Measurements from ENCODE around the gene TAF1B.

Gene TAF1B

DNA sequence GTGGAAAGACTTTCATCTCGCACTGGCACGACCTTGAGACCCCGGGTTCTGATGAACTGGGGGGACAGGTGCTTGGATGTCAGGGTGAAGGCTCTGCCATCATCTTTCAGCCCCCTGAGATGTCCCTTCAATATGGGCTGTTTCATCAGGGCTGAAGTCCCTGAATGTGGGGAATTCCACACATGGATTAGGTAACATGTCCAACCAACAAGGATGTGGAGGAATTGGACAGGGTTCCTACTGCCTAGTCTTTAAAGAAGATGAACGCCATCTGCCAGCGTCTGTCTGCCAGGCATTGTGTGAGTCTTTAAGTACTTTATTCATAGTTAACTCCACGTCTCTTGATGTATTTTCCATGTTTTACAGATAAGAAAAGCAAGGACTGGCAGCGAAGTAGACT lies 102.3 kb downstream of the TAF1B start:
- no peak for DNase-seq

DNA sequence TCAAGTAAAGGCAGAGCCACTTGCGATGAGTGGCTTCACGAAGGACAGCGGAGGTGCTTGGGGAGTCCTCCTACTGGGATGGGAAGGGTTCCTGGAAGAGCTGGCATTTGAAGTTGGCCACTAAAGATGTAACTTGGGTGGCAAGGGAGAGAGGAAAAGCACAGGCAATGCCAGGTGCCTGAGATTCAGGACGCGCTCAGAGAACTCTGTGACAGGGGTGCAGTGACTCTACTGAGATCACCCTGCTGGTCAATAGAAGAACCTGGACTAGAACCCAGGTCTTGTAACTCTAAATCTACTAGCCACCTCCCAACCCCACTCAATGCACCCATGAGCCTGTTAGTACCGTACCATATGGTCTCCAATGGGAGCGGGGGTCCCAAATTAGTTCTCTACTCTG lies 102.8 kb downstream of the TAF1B start:
- no peak for DNase-seq

GRCh38 chr2:9946818-9947217 lies 103.5 kb downstream of the TAF1B start:
- no peak for DNase-seq

DNA sequence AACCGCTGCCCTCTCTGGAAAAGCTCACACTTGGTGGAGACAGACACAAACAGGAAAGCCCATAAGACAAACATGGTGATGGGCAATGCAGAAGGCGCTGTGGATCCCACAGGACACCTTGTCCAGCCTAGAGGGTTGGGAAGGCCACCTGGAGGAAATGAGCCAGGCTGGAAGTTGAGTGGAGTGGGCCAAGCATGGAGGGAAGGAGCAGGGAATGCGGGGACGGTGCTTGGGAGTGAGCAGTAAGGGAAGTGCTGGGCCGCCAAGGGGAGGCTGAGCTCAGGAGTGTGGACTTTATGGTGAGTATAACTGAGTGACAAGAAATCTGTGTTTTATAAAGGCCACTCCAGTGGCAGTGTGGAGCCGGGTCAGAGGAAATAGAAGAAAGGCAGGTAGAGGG lies 105.4 kb downstream of the TAF1B start:
- no peak for DNase-seq

DNA sequence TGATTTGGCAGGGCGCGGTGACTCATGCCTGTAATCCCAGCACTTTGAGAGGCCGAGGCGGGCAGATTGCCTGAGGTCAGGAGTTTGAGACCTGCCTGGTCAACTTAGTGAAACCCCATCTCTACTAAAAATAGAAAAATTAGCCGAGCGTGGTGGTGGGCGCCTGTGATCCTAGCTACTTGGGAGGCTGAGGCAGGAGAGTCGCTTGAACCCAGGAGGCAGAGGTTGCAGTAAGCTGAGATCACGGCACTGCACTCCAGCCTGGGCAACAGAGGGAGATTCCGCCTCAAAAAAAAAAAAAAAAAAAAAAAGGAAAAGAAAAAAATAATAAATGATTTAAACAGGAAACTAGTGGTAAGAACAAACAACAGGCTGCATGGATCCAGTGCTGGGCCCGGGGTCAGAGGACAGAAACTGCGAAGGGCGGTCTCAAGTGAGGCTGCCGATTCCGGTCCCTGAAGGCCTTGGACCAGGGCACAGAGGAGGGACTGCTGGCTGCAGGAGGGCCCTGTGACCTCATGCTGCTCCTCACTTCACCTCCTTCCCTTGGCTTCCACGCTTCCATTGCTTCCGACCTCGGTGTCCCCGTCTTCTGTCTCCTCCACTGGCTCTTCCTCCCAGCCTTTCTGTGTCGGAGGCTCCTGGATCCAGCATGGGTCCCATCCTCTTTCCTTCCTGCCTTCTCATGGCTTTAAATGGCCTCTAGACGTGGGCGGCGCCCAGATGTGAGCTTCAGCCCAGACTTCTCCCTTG lies 106.1 kb downstream of the TAF1B start:
- no peak for DNase-seq

DNA sequence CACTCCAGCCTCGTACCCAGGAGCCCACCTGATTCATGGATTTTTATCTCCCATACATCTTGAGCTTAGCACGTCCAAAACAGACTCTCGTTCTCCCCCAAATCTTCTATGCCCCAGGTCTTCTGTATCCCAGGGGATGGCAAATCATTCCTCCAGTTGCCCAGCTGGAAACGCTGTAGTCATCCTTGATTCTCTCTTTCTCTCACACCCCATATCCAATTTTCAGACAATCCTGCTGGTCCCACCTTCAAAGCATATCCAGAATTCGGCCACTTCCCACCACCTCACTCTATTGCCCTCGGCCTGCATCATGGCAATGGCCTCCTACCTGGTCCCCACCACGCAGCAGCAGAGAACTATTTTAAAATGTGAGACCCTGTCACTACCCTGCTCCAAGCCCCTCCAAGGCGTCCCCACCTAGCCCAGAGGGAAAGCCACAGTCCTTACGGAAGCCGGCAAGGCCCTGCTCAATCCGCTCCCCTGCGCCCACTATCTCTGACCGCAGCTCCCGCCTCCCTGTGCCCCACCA lies 106.8 kb downstream of the TAF1B start:
- DNase-seq, result no peak

GRCh38 chr2:9950521-9951271 lies 107.4 kb downstream of the TAF1B start:
- DNase-seq, result peak; percentile 39 to 49

DNA sequence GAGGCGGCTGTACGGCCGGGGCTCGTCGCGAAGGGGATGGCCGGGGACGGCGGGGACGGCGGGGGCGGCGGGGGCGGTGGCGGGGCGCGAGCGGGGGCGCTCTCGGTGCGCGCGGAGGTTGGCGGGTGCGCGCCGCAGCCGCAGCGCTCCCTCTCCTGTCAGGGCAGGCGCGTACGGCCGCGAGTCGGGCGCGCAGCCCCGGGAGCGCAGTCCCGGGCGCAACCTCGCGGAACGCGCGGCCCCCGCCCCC lies 107.9 kb downstream of the TAF1B start:
- DNase-seq, result no peak

DNA sequence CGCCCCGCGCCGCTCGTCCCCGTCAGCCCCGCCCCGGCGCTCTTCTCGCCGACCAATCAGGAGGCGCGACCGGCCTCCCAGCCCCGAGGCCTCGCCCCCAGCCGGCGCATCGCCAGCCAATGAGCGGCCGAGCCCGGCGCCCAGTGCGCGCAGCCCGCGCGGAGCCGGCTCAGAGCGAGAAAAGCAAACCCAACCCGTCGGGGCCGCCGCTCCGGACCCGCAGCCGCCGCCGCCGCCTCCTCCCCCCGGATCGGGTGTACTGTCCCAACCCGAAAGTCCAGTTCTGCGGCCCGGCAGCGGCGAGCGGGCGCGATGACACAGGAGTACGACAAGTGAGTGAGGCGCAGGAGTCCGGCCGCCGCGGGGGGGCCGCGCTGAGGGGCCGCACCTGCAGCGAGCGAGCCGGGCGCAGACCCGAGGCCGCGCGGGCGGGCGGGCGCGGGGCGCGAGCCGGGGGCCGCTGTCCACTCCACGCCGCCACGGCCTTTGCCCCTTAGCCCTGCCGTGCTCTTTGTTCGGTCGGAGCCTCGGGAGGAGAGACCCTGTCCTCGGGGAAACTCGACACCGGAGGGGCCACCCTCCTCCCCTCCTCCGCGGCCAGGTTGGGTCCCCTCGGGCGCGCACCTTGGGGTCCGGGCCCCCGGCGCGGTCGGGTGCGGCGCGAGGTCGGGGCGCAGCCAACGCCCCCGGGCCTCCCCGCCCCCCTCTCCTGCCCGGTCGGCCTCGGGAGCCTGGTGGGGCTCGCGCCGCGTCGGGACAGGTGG lies 108.4 kb downstream of the TAF1B start, which contains the start of gene GRHL1:
Gene GRHL1, plus strand, starts transcription at position 172 of the 764 bp plus-strand sequence. Its CDS starts 141 bp downstream, at position 313.
- peak; percentile 89 to 90 for DNase-seq

DNA sequence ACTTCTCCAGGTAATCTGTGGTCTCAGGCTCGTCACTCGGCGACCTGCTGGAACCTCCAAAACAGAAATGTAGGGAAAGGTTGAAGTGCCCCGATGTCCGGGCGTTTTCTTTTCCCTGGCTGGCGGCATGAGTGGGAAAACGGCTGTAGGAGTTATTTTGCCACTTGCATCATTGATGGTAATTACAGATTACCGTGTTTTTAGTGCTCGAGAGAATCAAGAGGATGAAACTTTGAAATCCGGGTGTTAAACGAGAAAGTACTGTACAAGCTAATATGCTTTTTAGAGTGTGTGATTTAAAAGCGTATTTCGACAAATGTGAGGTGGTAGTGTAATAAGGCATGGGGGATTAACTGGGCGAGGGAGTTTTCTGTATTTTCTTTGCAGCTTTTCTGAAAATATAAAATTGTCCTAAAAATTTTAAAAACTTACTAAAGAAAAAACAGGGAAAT lies 109.0 kb downstream of the TAF1B start:
- no peak for DNase-seq

DNA sequence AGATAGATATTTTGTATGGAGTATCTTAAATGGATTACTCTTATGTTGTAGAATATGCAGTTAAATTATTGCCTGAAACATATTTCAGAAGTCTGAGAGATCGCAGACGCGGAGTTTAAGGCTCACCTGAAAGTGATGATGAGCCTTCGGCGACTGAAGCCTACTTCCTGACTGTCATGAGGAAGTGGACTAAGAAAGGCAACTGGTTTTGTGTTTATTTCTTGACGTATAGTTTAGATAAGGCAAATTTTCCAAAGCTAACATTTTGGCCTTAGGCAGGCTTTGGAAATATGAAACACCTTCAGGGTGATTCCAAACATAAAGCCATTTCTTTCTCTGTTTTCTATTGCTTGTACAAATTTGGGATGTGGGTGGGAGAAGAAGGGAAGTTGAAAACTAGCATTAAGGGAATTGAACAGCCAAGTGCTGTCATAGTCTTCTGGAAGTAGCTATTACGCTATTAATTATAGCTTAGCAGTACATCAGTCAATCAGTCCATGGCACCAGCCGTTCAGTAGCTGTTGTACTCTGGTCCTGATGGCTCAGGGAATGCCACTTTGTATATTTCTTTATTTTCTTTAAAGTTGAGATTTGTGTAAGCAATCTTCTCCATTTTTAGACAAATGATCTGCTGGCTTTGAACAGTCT lies 109.7 kb downstream of the TAF1B start:
- no peak for DNase-seq

DNA sequence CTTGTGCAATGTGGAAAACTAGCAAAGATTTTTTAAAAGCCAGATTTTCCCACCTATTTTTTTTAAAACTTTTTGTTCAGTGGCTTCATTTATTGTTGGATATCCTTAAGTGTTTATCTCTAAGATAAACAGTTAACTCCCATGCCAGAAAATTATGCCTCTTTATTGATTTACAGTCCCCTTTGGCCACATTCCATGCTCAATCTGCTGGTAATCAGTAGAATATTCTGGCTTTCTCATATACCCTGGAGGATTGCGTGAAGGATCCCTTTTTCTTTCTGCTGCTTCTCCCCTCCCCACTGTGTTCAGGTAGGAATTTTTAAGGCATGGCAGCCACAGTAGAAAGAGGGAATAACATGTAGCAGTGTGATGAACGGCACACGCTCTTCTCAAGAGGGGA lies 110.9 kb downstream of the TAF1B start:
- no peak for DNase-seq

GRCh38 chr2:9958057-9958456 lies 114.8 kb downstream of the TAF1B start:
- DNase-seq, result no peak

DNA sequence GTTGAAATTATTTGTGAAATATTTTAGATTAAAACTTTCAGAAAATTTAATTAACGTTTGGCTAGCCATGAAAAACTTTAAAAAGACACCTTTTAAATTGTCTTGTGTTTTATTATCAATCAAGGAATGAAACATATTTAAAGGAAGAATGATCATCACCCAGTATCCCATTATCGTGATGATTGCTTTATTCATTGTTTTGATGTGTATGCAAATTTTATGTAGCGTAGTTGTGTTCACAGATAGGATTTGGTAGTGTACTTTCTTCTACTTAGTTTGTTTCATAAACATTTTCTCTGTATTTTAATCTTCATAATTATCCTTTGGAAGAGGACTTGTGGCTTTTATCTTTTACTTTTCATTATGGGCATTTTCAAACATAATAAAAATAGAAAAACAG lies 116.0 kb downstream of the TAF1B start:
- DNase-seq, result no peak

GRCh38 chr2:9961013-9961412 lies 117.7 kb downstream of the TAF1B start:
- DNase-seq, result no peak

DNA sequence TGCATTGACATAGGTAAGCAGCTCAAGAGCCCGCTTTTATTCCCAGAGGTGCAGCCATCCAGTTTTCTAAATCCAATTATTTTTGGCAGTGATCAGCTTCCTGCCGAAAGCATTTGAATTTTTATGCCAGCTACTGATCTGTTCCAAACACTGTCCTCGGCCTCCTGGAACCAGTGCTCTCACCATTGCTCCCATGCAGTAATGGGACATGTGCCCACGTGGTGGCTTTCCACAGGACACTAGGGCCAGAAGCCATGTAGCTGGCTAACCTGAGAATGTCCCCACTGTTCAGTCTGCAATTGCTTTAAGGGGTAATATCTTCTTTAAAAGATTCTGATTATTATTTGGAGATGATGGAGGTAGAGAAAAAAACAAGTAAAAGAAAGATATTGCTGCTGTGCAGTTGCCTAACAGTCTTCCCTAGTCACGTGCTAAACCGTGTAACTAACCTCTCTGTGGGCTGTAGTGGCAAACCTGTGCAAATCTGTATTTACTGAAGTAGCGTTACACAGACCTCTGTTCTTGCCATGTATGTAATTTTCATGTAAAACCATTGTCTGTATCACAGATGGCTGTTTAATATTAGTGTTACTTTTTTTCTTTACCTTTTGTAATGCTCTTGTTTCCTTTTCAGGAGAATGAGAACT lies 121.2 kb downstream of the TAF1B start:
- DNase-seq, result no peak

DNA sequence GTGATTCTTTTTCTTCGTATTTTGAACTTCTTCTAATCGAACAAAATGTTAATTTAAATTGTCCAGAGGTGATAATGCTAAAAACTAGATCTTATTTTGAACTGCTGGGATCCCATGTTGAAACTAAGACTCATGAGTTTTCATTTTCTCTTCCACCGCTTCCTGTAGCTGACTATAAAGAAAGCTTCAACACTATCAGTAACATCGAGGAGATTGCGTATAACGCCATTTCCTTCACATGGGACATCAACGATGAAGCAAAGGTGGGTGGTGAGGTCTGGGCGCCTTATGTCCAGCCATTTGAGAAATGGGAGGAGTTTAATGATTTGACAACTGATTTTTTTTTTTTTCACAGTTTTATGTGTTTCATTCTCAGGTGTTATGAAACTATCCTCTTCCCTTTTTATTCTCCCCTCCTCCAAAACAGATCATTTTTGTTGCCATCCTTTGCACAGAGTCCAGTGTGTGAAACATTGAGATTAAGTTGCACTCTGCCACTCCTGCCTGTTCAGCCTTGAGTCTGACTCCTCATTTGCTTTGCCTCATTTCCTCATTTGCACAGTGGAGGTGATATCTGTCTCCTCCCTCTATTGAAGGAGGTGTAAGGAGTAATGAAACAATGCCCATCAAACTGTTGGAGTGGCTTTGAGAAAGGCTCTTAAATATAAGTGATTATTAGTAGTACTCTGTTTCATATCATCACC lies 122.0 kb downstream of the TAF1B start:
- DNase-seq, result no peak

DNA sequence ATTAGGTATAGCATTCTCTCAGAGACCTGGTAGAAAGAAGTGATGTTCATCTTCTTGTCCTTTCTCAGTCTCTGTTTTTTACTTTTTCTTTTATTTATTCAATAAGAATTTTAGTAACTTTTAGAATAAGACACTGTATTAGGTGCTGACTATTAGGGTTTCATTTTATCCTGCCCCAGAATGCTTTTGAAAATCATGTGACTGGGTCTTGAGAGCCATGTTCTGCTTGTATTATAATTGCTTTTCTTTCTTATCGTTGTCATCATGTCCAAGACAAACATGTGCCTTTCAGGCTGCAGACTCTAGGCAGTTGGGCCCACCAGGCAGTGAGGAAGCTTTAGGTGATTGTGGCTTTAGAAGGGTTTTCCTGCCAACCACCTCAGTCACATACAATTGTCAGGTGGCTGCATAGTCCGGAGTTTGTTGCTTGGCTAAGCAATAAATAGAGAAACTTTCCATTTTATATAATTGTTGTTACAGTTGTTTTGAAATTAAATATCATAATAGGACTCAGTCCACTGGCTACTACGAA lies 123.3 kb downstream of the TAF1B start:
- DNase-seq, result no peak

- DNase-seq, result no peak
These were observed 123.9 kb downstream of the TAF1B start for GRCh38 chr2:9967053-9967775.

GRCh38 chr2:9968553-9969497 lies 125.6 kb downstream of the TAF1B start:
- DNase-seq, result no peak

All from activated CD4-positive, alpha-beta T cell treated with anti-CD3 and anti-CD28 coated beads, Interleukin-2, amount 50 U/mL, for 48 hours (primary cell).